HepG2 (cell line): ENCODE measurements around the gene NFATC3. TPM values are rescaled to one million over a fixed set of nuclear protein-coding genes. Genes with fewer than 3 reads are reported as not detected.
A peak's percentile ranks its signal among the peaks of the same experiment; 100 is the strongest.

Source experiments
- AHR ChIP-seq: IDR thresholded peaks from 2 replicates; pipeline ENCODE4 v1.6.1; 2018; ENCODE audit warnings: missing genetic modification reagents, missing compliant biosample characterization
- BRCA1 ChIP-seq: sonication (generic); formaldehyde crosslinking; IDR thresholded peaks from 2 replicates; pipeline ENCODE4 v1.4.0; 2020; ENCODE audit warnings: missing genetic modification reagents
- KLF9 ChIP-seq: IDR thresholded peaks from 2 replicates; pipeline ENCODE4 v1.6.1; 2016; ENCODE audit warnings: low read depth
- LBX2 ChIP-seq: sonication (generic); formaldehyde crosslinking; IDR thresholded peaks from 2 replicates; pipeline ENCODE4 v1.5.0; 2020; ENCODE audit warnings: missing genetic modification reagents, mild to moderate bottlenecking, borderline replicate concordance
- MED1 ChIP-seq: sonication (generic); formaldehyde crosslinking; IDR thresholded peaks from 2 replicates; pipeline ENCODE4 v1.4.0; 2020; ENCODE audit warnings: missing genetic modification reagents
- MIXL1 ChIP-seq: IDR thresholded peaks from 2 replicates; pipeline ENCODE4 v1.6.1; 2016
- MXD1 ChIP-seq: sonication (generic); formaldehyde crosslinking; IDR thresholded peaks from 2 replicates; pipeline ENCODE4 v1.4.0; 2020; ENCODE audit warnings: mild to moderate bottlenecking, missing genetic modification reagents
- SAP130 ChIP-seq: IDR thresholded peaks from 2 replicates; pipeline ENCODE4 v1.6.1; 2016; ENCODE audit warnings: low read depth
- ZNF280B ChIP-seq: sonication (generic); formaldehyde crosslinking; IDR thresholded peaks from 2 replicates; pipeline ENCODE4 v1.5.0; 2020; ENCODE audit warnings: missing genetic modification reagents, mild to moderate bottlenecking, borderline replicate concordance
- ZNF678 ChIP-seq: sonication (generic); formaldehyde crosslinking; IDR thresholded peaks from 2 replicates; pipeline ENCODE4 v1.4.0; 2020; ENCODE audit warnings: mild to moderate bottlenecking, missing genetic modification reagents
- polyA plus RNA-seq, 8 experiments: library from polyadenylated mRNA; depleted of rRNA in 3 of 8; stranded (reverse) in 7 of 8; unstranded in 1 of 8; fragments of >200 nt; fragmentation: Illumina TruSeq in 4 of 8; extraction: Trizol in 4 of 8; gene quantifications; 2 replicates each; pipeline versions ENCODE4 v1.2.1 to v1.2.3, GENCODE V29; 2011 to 2016; ENCODE audit warnings: low read depth in 4 of 8, missing spikeins in 1 of 8, mixed read lengths in 1 of 8; ENCODE audit not compliant: insufficient read depth in 1 of 8
- total RNA-seq, 5 experiments: library from RNA; depleted of rRNA; stranded (reverse); fragments of >200 nt; fragmentation: Illumina TruSeq; extraction: Trizol; gene quantifications; 2 replicates each; pipeline ENCODE4 v1.2.3, GENCODE V29; 2016; ENCODE audit warnings: low read depth in 1 of 5
- TF ChIP-seq, protein P1 (sequence below): sonication (generic); formaldehyde crosslinking; IDR thresholded peaks from 2 replicates; pipeline ENCODE4 v1.4.0; 2020; ENCODE audit warnings: mild to moderate bottlenecking, missing genetic modification reagents
- TF ChIP-seq, protein P2 (sequence below): sonication (generic); formaldehyde crosslinking; IDR thresholded peaks from 2 replicates; pipeline ENCODE4 v1.4.0; 2020; ENCODE audit warnings: missing genetic modification reagents, borderline replicate concordance
- TF ChIP-seq, protein P3 (sequence below): sonication (generic); formaldehyde crosslinking; IDR thresholded peaks from 2 replicates; pipeline ENCODE4 v1.5.0; 2020; ENCODE audit warnings: mild to moderate bottlenecking, missing genetic modification reagents, borderline replicate concordance

NFATC3 gene
- total and polyA plus RNA-seq, 2 of the 13 experiments (the other 11 are each of a cell fraction or from before 2014, with no cell fraction given): 52.6 to 62.7 TPM

GRCh38 chr16:68131813-68132706 lies 46.9 kb downstream of the NFATC3 start (continued):
- TF ChIP-seq ZNF280B (CRISPR knock-in tag) (no peak), AHR (CRISPR knock-in tag) (no peak), ZNF678 (CRISPR knock-in tag) (no peak), MXD1 (no peak), LBX2 (CRISPR knock-in tag) (no peak), MIXL1 (CRISPR knock-in tag) (no peak; the same call in 1 of the 2 replicates), MED1 (no peak), BRCA1 (CRISPR knock-in tag) (no peak), KLF9 (no peak), SAP130 (CRISPR knock-in tag) (peak; percentile 15; the same call in 1 of the 2 replicates)
- TF ChIP-seq, protein P1, sequence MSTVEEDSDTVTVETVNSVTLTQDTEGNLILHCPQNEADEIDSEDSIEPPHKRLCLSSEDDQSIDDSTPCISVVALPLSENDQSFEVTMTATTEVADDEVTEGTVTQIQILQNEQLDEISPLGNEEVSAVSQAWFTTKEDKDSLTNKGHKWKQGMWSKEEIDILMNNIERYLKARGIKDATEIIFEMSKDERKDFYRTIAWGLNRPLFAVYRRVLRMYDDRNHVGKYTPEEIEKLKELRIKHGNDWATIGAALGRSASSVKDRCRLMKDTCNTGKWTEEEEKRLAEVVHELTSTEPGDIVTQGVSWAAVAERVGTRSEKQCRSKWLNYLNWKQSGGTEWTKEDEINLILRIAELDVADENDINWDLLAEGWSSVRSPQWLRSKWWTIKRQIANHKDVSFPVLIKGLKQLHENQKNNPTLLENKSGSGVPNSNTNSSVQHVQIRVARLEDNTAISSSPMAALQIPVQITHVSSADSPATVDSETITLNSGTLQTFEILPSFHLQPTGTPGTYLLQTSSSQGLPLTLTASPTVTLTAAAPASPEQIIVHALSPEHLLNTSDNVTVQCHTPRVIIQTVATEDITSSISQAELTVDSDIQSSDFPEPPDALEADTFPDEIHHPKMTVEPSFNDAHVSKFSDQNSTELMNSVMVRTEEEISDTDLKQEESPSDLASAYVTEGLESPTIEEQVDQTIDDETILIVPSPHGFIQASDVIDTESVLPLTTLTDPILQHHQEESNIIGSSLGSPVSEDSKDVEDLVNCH (CRISPR knock-in tag): no peak
- TF ChIP-seq, protein P2, sequence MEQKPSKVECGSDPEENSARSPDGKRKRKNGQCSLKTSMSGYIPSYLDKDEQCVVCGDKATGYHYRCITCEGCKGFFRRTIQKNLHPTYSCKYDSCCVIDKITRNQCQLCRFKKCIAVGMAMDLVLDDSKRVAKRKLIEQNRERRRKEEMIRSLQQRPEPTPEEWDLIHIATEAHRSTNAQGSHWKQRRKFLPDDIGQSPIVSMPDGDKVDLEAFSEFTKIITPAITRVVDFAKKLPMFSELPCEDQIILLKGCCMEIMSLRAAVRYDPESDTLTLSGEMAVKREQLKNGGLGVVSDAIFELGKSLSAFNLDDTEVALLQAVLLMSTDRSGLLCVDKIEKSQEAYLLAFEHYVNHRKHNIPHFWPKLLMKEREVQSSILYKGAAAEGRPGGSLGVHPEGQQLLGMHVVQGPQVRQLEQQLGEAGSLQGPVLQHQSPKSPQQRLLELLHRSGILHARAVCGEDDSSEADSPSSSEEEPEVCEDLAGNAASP: no peak
- TF ChIP-seq, protein P3, sequence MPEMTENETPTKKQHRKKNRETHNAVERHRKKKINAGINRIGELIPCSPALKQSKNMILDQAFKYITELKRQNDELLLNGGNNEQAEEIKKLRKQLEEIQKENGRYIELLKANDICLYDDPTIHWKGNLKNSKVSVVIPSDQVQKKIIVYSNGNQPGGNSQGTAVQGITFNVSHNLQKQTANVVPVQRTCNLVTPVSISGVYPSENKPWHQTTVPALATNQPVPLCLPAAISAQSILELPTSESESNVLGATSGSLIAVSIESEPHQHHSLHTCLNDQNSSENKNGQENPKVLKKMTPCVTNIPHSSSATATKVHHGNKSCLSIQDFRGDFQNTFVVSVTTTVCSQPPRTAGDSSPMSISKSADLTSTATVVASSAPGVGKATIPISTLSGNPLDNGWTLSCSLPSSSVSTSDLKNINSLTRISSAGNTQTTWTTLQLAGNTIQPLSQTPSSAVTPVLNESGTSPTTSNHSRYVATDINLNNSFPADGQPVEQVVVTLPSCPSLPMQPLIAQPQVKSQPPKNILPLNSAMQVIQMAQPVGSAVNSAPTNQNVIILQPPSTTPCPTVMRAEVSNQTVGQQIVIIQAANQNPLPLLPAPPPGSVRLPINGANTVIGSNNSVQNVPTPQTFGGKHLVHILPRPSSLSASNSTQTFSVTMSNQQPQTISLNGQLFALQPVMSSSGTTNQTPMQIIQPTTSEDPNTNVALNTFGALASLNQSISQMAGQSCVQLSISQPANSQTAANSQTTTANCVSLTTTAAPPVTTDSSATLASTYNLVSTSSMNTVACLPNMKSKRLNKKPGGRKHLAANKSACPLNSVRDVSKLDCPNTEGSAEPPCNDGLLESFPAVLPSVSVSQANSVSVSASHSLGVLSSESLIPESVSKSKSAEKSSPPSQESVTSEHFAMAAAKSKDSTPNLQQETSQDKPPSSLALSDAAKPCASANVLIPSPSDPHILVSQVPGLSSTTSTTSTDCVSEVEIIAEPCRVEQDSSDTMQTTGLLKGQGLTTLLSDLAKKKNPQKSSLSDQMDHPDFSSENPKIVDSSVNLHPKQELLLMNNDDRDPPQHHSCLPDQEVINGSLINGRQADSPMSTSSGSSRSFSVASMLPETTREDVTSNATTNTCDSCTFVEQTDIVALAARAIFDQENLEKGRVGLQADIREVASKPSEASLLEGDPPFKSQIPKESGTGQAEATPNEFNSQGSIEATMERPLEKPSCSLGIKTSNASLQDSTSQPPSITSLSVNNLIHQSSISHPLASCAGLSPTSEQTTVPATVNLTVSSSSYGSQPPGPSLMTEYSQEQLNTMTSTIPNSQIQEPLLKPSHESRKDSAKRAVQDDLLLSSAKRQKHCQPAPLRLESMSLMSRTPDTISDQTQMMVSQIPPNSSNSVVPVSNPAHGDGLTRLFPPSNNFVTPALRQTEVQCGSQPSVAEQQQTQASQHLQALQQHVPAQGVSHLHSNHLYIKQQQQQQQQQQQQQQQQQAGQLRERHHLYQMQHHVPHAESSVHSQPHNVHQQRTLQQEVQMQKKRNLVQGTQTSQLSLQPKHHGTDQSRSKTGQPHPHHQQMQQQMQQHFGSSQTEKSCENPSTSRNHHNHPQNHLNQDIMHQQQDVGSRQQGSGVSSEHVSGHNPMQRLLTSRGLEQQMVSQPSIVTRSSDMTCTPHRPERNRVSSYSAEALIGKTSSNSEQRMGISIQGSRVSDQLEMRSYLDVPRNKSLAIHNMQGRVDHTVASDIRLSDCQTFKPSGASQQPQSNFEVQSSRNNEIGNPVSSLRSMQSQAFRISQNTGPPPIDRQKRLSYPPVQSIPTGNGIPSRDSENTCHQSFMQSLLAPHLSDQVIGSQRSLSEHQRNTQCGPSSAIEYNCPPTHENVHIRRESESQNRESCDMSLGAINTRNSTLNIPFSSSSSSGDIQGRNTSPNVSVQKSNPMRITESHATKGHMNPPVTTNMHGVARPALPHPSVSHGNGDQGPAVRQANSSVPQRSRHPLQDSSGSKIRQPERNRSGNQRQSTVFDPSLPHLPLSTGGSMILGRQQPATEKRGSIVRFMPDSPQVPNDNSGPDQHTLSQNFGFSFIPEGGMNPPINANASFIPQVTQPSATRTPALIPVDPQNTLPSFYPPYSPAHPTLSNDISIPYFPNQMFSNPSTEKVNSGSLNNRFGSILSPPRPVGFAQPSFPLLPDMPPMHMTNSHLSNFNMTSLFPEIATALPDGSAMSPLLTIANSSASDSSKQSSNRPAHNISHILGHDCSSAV (CRISPR knock-in tag): no peak
